GM19023 (cell line): ENCODE results near the gene BTBD3.

Source experiments
- ATAC-seq: cut with Tn5 transposase; IDR thresholded peaks from one replicate; pipeline ENCODE4 v1.9.1; 2021; ENCODE audit warnings: mild to moderate bottlenecking, moderate library complexity; ENCODE audit not compliant: unreplicated experiment

Gene BTBD3

DNA sequence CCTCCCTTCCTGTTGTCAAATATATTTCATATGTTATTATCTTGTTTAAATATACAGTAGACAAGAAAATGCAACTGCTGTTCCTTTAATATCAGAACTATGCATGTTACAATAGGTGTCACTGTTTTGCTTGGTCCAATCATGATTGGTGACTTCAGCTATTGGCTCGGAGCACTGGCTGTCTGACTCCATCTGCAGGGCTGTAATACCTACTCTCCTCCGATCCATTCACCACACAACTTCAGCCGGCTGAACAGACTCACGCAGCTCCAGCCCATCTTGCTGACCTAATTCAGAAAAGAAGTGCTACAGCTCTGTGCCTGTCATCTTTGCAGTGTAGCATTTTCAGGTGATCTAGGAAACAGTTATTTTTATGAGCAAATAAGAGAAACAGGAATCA, at the start of gene BTBD3:
Gene BTBD3 (plus strand): TSS at position 231 of the 400 bp plus-strand sequence. CDS start 383 bp downstream, outside the sequence.
- peak; percentile 92 for ATAC-seq

DNA sequence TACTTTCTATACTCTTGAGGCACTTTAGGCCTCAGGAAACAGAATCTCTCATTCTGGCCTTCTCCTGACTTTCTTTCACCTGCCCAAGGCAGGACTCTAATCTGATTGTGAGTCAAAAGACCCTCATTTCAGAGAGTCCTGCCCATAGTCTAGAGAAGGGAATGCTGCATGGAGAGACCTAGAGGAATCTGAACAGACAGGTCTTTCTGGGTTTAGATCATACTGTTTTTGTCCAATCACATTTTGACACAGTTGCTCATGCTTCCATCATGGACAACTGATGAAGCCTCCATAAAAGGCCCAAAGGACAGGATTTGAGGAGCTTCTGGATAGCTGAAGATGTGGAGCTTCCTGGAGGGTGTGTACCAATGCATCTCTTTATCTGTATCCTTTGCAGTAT, 48.1 kb upstream of the BTBD3 start:
- no peak for ATAC-seq

DNA sequence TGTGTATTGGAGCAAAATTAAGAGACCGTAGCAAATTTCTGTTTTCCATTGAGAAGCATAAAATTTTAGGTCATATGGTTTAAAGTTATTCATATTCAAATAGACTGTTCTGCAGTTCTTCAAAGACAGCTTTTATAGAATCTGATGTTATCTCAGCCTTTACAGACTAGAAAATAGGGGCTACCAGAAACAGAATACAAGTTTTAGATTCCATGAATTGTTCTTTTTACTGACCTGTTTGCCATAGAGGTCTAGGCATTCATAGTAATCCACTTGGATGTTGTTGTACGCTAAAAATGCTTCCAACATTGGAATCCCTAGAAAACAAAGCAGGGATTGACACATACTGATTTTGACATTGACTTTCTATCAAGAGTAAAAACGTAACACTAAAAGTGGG, 47.3 kb upstream of the BTBD3 start:
- no peak for ATAC-seq

DNA sequence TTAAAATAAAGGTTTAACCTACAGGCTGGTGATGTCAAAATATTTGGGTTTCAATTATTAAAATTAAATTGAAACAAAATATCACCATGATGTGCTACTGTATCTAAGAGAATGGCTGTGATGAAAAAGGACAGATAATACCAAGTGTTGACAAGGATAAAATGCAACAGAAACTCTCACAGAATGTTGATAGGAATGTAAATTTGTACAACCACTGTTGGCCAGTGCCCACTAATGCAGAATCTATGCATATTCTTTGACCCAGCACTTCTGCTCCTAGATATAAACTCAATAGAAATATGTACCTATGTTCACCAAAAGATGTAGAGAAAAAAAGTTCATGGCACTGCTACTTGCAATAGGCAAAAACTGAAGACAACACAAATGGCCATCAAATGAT, 41.1 kb upstream of the BTBD3 start:
- no peak for ATAC-seq

DNA sequence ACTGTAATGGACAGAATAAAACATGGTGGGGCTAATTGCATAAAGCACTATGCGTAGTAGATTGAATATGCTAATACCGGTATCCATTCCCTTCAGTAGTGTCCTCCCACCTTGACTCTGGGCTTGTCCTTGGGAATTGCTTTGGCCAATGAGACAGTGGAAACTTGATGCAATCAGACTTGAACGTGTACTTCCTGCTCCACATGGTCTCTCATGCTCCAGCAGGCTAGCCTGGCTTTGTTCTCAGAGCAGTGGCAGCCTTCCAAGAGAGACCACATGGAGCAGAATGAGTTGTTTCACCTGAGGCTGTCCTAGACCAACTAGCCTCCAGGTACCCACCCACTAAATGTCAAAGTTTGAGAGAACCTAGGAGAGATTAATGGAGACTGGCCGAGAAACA, 37.0 kb upstream of the BTBD3 start:
- no peak for ATAC-seq

DNA sequence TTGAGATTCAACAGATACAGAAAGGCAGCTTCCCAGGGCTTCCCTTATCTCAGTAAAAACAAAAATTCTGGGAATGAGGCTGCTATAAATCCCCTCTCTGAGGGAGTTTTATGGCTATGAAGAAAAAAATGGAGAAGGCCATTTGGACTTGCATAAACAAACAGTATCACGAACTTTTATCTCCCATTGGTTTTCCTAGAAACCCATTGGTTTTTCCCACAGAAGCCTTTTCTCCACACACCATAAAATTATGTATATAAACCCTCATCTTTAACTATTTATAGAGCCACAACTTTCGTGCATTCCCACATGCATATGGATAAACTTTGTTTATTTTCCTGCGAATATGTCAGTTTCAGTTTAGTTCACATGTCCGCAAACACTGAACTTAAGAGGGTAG, 36.2 kb upstream of the BTBD3 start:
- ATAC-seq: no peak

DNA sequence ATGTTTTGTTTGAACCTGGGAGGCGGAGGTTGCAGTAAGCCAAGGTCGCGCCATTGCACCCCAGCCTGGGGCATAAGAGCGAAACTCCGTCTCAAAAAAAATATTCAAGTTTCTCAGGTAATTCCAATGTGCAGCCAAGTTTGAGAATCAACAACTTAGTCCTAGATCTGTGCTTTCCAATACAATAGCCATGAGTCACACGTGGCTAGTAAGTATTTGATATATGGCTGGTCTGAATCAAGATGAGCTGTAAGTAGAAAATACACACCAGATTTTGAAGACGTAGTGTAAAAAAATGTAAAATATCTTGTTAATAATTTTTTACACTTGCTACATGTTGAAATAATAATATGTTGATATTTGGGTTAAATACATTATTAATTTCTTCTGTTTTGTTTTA, 35.0 kb upstream of the BTBD3 start:
- no peak for ATAC-seq

DNA sequence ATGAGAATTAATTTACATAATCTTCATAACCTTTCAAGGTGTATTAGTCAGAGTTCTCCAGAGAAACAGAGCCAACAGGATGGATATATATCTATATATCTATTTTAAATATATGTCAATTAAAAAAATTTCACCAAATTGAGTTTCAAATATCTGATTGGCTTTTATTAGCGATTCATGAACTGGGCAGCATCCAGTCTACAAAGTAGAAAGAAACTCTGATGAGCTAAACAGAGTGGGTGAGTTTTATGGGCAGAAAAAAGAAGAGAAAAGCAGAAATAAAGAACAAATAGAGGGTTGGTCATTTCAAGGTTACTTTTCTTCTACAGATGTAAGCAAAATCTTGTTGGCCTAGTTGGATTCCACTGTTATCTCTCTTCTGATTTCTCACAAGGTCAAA, 29.0 kb upstream of the BTBD3 start:
- no peak for ATAC-seq

DNA sequence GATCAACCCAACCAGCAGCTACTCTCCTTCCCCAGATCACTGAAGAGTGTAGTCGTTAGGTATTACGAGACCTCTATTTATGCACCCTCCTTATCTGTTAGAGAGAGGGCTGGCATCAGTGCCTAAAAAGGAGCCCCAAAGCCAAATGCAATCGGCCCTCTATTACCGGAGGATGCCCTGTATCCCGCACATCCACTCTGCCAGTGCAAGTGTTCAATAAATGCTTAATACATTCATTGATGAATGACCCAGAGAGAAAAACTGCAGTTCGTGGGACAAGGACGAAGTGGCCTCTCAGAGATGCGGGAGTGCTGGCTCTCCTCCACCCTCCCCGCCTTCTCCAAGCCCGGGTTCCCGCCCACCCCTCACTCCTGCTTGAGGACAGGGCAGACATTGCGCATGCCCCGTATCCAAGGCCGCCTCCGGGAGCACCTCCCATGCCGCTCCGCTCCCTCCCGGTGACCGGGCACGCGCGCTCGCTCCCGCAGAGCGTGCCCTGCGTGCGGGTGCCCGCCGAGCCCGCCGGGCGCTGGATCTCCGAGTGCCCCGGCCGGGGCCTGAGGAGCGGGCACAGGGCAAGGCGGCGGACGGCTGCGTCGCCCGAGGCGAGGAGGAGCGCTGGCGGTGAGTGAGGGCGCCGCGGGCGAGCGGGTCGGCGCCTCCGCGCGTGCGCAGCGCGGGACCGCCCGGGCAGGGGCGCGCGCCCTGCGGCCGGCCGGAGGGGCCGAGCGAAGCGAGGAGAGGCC, 27.2 kb upstream of the BTBD3 start:
- ATAC-seq: peak; percentile 76

DNA sequence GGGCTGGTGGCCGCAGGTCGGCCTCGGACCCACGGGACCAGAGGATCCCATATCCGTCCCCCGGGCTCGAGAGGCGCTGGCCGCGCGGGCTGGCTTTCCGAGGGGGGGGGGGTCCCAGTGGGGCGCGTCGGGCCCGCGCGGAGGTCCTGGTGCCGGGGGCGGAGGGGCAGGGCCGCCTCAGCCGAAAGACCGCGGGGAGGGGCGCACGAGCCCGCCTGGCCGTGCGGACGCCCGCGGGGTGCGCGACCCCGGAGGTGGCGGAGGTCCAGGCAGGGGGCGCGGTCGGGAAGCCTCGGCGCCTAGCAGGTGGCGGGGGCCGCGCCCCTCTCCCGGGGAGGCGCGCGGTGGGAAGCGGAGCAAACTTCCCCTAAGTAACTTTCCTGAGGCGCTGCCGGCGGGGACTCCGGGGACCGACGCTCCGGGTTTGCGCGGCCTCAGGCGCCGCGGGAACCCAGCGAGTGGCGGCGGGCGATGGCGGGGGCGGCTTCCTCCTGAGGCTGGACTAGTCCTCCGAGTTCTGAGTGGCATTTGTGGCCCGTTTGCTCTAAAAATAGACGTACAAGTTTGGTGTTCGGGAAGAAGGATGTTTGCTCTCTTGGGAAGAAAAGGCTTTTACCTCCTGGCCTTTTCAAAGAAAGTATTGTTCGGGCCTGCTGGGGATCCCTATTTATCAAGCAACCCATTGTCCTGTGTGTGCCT, 26.5 kb upstream of the BTBD3 start:
- peak; percentile 47 for ATAC-seq

DNA sequence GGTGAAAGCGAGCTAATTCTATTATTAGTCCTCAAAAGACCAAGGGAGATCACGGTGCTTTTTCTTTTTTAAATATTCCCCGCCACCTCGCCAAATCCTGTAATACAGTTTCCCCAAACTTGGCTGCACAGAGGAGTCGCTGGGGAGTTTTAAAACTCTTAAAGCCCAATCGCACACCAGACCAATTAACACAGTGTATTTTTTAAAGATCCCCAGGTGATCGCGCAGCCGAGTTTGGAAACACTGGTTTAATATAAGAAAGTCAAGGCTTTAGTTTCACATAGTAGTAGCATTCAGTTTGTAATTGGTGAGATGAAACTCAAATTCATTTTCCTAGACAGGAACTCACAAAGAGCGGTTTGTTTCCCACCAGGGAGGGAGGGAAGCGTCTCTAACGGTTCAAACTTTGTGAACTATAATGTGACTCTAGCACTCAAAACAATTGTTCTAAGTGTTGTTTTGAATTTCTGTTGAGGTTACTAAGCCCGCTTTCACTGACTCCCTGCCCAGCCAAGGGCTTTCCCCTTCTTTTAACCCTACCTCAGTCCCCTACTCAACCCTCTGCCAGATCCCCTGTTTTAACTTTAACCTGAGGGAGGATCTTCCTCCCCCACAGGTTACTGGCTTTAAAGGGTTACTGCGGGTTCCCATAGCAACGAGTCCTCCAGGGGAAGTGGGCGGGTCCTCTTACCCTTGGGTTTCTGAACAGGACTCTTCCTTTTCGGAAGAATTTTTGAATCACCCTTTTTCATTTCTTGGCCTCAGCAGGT, 25.7 kb upstream of the BTBD3 start:
- ATAC-seq: peak; percentile 40

DNA sequence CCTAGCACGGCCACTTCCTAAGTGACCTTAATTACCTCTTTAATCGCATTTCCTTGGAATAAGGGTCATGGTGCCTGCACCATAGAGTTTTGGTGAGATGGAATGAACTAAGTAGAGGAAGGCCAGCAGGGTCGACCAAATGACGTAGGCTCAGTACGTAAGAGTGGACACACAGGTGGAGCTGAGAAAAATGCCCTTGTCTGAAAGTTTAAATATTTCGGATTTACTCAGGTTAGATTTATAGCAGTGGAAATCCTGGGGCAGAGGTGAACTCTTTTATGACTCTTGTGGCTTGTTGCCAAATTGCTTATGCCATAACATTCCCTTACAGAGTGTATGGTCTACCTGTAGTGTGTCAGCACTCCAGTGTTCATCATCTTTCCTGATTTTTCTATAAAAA, 23.6 kb upstream of the BTBD3 start:
- no peak for ATAC-seq

DNA sequence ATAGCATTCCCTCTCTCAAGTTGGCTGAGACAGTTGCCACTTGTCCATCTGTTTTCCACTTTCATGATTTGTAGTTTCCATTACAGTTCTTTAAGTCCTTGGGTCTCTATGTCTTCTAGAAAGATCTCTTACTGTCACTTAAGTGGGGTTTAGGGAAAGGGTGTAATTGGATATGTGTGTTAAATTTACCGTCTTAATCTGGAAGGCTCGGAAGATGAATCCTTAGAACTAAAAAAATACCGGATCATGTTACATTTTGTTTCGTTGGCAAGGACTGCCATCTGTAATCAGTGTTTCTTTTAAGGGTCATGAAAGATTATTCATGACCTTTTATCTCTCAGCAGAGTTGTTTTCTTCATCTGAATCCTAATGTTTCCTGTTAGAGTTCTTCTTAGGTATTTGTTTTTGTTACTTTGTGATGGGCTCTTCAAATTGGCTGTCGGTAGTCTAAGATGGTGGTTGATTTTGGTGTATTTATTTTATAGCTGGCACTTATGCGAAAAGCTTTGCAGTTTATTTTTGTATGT, 21.8 kb upstream of the BTBD3 start:
- no peak for ATAC-seq

DNA sequence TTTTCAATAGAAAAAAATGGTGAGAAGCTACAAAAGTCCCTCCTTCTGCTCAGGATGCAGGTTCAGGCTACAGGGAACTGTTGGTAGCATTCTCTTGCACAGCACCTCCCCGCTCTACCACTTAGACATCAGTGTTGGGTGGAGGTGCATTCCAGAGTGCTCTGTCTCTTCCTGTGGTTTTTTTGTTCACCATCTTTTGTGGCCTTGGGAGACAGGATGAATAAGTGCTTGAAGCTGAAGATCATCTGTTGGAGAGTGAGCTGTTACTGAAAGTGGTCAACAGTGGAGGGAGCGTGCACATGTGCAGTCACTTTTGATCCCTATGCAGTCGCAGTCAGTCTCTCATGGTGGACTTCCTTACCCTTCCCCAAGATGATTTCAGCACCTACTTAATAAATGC, 16.6 kb upstream of the BTBD3 start:
- ATAC-seq: no peak

DNA sequence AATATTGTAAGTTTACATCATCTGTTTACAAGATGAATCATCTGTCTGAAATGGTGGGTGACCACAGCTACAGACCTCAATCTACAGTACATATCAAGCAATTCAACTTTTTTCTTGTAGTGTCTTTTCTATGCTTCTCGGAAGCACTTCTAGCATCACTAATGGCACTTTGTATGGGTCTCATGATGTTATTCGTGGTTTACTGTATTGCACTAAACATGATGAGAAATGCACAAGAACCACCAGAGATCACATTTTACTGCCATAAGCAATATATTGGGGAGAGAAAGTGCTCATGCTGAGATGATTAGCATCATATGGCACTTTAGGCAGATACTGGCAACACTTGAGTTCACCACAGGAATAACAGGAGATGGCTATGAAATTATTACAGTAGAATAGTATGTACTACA, 15.4 kb upstream of the BTBD3 start:
- no peak for ATAC-seq

DNA sequence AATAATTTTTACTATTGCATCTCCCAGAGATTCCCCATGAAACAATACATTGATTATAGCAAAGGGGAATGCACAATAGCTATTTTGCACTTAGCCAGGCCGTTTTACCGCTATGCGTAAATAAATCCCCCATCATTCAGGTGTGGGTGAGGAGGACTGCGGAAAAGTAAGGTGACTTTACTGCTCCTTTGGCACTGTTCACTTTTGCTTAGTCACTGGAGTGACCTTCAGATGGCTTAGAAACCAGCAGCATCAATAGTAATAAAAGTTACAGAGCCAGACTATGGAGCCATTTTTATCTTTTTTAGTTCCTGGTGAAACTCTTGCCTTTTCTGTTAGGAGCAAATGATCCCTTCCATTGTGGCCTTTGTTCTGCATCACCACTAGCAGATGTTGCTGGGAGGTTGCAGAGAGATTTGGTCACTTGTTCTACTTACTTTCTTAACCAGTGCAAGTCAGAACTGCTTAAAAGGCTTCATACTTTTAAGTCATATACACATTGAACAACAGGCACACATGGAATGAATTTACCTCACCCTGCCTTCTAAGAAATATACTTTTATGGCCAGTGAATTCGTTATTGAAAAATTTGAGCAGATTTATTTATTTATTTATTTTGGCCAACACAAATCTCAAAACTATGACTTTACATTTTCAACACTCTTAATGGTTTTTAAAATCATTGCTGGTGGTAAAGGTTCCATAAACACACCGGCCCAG, 12.1 kb upstream of the BTBD3 start:
- no peak for ATAC-seq

DNA sequence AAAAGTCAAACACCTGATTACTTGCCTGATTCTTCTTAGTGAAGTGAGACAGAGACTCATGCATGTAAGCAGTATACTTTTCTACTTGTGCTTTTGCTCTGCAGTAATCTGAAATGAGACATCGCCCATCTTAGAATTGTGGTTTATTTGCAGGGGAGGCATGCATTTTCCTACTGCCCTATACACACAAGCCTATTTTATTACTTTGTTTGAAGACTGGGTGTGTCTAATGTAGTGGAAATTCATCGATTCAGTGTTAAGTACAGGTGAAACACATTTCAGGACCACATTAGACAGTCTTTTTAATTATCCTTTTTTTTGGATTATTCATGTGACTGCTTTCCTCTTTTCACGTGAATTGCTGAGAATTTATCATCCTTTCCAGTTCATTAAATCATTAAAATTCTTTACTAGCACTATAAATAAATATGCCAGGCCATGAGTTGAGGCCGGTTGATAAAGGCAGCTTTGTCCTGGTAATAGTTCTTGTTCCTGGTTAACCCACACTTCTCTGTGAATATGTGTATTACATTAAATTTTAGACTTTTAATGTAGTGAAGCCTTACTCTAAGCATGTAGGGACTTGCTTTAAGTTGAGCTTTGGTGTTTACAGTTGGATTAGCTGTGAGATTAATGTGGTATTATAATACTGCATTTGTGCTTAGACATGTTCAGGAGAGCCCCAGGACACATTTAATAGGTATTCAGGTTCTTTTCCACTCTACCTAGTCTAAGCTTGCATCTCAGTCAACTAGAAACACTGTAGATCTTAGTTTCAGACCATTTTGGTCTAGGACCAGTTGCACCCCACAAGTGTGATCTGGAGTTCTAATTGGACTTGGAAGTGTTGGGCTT, 10.8 kb upstream of the BTBD3 start:
- ATAC-seq: no peak

DNA sequence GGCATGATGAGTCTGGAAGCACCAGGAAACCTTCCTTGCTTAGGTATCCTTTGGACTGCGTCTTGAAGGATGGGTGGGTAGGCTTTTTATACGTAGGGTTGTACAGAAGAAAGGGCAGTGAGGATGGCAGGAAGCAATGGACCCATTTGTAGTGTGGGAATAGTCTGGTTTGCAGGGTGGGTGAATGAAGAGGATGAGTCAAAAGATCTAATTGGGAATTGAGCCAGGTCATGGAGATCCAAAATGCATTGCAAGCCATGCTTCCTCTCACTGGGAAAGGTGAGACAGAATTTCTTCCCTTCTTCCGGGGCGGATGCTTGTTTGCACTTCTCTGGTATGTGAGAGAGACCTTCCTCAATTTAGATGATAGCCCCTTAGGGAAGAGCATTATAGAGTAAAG, 10.1 kb upstream of the BTBD3 start:
- ATAC-seq: no peak

DNA sequence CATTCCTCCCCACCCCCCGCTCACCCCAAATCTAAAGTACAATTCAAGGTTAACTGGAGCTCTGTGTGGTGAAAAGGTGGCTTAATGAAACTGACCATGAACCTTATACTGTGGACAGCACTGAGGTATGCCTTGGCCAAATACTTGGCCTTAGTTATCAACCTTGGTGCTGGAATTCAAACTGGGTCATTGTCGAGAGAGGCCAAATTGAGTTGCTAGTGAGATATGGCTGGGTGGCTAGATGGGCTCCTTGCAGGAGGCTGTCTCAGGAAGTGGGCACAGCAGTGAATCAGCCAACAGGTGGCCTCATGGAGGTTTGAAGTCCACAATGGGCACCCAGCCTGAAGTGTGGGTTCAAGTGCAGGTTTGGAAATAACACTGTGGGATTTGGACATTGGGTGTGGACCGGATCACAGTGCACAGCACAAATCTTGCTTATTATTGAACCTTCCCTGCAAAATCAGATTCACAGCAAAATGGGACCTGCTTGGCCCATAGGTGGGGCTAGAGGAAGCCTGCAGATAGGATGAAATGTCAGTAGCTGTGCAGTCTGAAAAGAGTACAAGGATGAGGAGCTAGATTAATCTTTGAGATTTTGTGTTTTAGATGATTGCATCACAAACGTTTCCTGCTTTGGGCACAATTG, 5.6 kb upstream of the BTBD3 start:
- ATAC-seq: no peak
